Erythroblast (primary cell): ENCODE results near the gene PPIB.

Experiments used
- GATA1 ChIP-seq: IDR thresholded peaks from 2 replicates; pipeline ENCODE4 v1.6.1; 2011; ENCODE audit warnings: low read depth, mild to moderate bottlenecking, control low read depth, low read length, moderate library complexity
- POLR2A ChIP-seq: IDR thresholded peaks from 2 replicates; pipeline ENCODE4 v1.6.1; 2011; ENCODE audit warnings: mild to moderate bottlenecking, low read length

DNA sequence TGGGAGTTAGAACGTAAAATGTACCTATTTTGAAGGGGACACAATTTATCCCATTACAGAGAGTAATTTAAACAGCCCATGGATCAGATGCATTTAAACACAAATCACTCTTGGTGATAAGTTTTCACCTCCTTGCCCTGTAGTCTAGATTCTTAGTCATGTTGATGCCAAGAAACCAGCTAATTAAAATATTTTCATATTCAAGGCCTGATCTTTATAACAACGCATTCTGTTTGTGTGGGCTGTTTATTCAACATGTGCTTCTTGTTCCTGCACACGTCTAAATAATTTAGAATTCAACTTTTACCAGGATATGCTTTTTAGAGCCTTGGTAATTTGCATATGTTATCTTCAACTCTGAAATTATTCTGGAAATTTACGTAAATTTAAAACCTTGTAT is 41.2 kb downstream of the PPIB start:
- TF ChIP-seq POLR2A (no peak), GATA1 (no peak)
